Measurements from ENCODE around the gene NEU3. TPM values are rescaled to one million over a fixed set of nuclear protein-coding genes. Genes with fewer than 3 reads are reported as not detected.

NEU3 gene
- total and polyA plus RNA-seq, 2 of the 13 experiments (the other 11 are each of a cell fraction or from before 2014, with no cell fraction given): 6.3 to 15.3 TPM

DNA sequence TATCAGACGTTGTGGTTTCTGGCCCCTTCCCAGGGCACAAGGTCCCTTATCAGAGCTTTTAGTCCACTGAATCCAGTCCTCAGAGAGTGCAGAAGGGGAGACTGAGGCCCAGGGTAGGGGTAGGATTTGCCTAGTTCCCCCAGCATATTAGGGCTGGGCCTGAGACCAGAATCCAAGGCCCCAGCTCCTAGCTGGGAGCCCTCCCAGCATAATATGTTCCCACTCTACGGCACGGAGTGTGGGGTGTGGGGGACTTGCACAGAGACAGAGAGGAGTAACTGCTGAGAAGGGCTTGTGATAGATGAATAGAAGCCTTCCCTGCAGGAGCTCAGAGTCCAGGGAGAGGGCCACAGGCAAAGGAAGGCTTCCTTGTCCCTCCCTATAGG is 43.8 kb downstream of the NEU3 start (continued):
- TF ChIP-seq, protein P1, sequence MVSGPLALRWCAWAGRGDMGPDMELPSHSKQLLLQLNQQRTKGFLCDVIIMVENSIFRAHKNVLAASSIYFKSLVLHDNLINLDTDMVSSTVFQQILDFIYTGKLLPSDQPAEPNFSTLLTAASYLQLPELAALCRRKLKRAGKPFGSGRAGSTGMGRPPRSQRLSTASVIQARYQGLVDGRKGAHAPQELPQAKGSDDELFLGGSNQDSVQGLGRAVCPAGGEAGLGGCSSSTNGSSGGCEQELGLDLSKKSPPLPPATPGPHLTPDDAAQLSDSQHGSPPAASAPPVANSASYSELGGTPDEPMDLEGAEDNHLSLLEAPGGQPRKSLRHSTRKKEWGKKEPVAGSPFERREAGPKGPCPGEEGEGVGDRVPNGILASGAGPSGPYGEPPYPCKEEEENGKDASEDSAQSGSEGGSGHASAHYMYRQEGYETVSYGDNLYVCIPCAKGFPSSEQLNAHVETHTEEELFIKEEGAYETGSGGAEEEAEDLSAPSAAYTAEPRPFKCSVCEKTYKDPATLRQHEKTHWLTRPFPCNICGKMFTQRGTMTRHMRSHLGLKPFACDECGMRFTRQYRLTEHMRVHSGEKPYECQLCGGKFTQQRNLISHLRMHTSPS (CRISPR knock-in tag; IDR thresholded peaks at IDR 0.05; ENCODE audit: low read depth): no peak
- TF ChIP-seq ZBTB25 (CRISPR knock-in tag; IDR thresholded peaks at IDR 0.05): no peak

GRCh38 chr11:75033916-75034315 is 45.2 kb downstream of the NEU3 start:
- Histone ChIP-seq H3K9ac (ENCODE audit: insufficient read depth, low read depth, low read length) (no peak overlapping the region), H3K27me3 (ENCODE audit: control insufficient read depth in 1 of 2, insufficient read depth in 2 of 2, low read length in 2 of 2) (no peaks in the 10 kb centered on the region; a peak in 1 of 5 replicates), H3K27ac (ENCODE audit: extremely low read length, insufficient read depth, low read length) (no peak overlapping the region), H3K4me1 (ENCODE audit: insufficient read depth, low read length) (peaks cover 18% of the 10 kb centered on the region), H4K20me1 (ENCODE audit: insufficient read depth, low read length) (no peaks in the 10 kb centered on the region), H3K4me2 (ENCODE audit: low read depth, low read length) (no peak overlapping the region), H3K4me3 (replicated peaks in 1 of 3; ENCODE audit: insufficient read depth in 1 of 3, low read depth in 2 of 3, low read length in 3 of 3) (no peak overlapping the region), H3K36me3 (replicated peaks in 1 of 2; ENCODE audit: control insufficient read depth in 1 of 2, insufficient read depth in 2 of 2, low read length in 2 of 2) (no peaks in the 10 kb centered on the region), H3K9me3 (ENCODE audit: low read length) (no peaks in the 10 kb centered on the region), H2AFZ (ENCODE audit: low read length) (no peak overlapping the region), H3K79me2 (ENCODE audit: insufficient read depth, low read length) (no peaks in the 10 kb centered on the region)
- DNase-seq (ENCODE audit: low spot score) (no peak), FAIRE-seq (no peak), ATAC-seq (no peak)
- intact Hi-C loops (cut with micrococcal nuclease; ENCODE audit: unreplicated experiment) (loop anchor here (5.0 kb wide), 1 partner anchor 108 kb away; no protein-coding TSS in a partner anchor), in situ Hi-C loops (cut with HindIII; ENCODE audit: extremely low pct_ligation_motif_present, low pct_unique_long_range_greater_than_20kb) (no loop called here)
- no TSS peak for BruUV-seq (replicated peaks)
- 10% methylated on average over 3 of the region's 3 CpGs for WGBS (ENCODE audit: low lambda C conversion rate)
- ChIA-PET POLR2A (no interaction called here), CTCF (ENCODE audit: low intra/inter-chr PET ratio, low total read pairs) (interaction anchor here (3.8 kb wide), 1 partner anchor 104 kb away, joined by 39 read pairs; no protein-coding TSS in a partner anchor)
- TF ChIP-seq SRSF1 (optimal IDR thresholded peaks at IDR 0.05; ENCODE audit: low read depth, low read length) (no peak), MLLT10 (CRISPR knock-in tag; IDR thresholded peaks at IDR 0.05) (no peak), ATM (IDR thresholded peaks at IDR 0.05; ENCODE audit: borderline replicate concordance) (no peak), YEATS4 (CRISPR knock-in tag; IDR thresholded peaks at IDR 0.05; ENCODE audit: borderline replicate concordance) (no peak), FOXK1 (CRISPR knock-in tag; IDR thresholded peaks at IDR 0.05; ENCODE audit: borderline replicate concordance, low read depth) (no peak), ARID5B (CRISPR knock-in tag; IDR thresholded peaks at IDR 0.05) (no peak), GTF3A (CRISPR knock-in tag; conservative IDR thresholded peaks at IDR 0.05) (no peak)
